GM21381 (cell line): ENCODE data around the gene VPS54.
A peak's percentile ranks its signal among the peaks of the same experiment; 100 is the strongest.
"Not testable (repeated sequence)": the region's sequence is repeated elsewhere in the genome, so short reads cannot be mapped to it uniquely, and the experiment has no call there.

Experiments
- ATAC-seq: cut with Tn5 transposase; IDR thresholded peaks from one replicate; pipeline ENCODE4 v1.9.1; 2021; ENCODE audit warnings: mild to moderate bottlenecking, moderate library complexity; ENCODE audit not compliant: unreplicated experiment

VPS54 gene

GRCh38 chr2:64023485-64024258 lies 4.4 kb upstream of the VPS54 start:
- no peak for ATAC-seq

- ATAC-seq = no peak
Measured at GRCh38 chr2:64021578-64021977, 2.4 kb upstream of the VPS54 start.

GRCh38 chr2:64019975-64020528 lies 824 bp upstream of the VPS54 start:
- ATAC-seq = no peak

DNA sequence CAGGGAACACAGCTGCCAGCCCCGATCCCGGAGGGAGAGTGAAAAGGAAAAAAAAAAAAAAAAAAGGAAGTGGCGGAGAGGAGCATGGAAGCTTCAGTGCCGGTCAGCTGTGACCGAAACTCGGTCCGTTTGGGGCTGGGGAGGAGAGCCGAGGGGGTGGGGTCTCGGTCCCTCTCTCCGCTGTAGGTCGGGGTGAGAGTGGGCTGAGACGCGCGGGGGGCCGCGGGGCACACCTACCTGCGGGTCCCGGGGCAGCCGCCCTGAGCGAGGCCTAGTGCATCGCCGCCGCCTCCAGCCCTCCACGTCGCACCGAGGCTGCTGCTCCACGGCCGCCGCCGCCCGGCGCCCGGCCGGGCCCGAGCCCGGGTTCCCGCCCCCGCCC lies 536 bp downstream of the VPS54 start:
- ATAC-seq = peak; percentile 44

- no peak for ATAC-seq
Measured at GRCh38 chr2:64017811-64018700, 1.2 kb downstream of the VPS54 start.

- ATAC-seq = no peak
Measured at GRCh38 chr2:64015898-64016297, 3.3 kb downstream of the VPS54 start.

GRCh38 chr2:64015391-64015790 lies 3.8 kb downstream of the VPS54 start:
- no peak for ATAC-seq

DNA sequence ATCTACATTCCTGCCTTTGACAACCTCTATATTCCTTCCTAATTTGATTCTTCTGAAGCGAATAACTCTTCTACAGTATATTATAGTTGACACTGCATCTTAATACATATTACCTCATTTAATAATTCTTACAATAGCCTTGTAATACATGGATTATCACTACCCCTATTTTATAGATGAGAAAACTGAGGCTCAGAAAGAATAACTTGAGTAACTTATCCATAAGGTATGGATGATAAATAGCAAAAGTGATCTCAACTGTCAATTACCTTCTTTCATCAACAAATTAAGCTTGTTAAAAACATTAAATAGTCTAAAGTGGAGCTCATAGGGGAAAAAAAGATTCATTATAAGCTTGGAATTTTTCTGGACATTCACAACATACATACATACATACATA lies 4.6 kb downstream of the VPS54 start:
- no peak for ATAC-seq

- no peak for ATAC-seq
Measured at GRCh38 chr2:64013053-64013452, 6.2 kb downstream of the VPS54 start.

- no peak for ATAC-seq
Measured at GRCh38 chr2:64012115-64012514, 7.1 kb downstream of the VPS54 start.

GRCh38 chr2:64008434-64009009 lies 10.7 kb downstream of the VPS54 start:
- no peak for ATAC-seq

DNA sequence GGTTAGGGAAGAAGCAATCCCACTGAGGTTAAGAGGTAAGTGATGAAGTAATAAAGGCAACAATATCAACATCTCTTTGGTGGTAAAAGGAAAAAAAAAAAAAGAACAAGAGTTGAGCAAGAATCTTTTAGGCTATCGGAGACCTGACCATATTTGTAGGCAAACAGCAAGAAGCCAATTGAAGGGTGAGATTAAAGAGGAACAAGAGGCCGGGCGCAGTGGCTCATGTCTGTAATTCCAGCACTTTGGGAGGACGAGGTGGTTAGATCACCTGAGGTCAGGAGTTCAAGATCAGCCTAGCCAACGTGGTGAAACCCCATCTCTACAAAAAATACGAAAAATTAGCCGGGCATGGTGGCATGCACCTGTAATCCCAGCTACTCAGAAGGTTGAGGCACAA lies 11.3 kb downstream of the VPS54 start:
- no peak for ATAC-seq

DNA sequence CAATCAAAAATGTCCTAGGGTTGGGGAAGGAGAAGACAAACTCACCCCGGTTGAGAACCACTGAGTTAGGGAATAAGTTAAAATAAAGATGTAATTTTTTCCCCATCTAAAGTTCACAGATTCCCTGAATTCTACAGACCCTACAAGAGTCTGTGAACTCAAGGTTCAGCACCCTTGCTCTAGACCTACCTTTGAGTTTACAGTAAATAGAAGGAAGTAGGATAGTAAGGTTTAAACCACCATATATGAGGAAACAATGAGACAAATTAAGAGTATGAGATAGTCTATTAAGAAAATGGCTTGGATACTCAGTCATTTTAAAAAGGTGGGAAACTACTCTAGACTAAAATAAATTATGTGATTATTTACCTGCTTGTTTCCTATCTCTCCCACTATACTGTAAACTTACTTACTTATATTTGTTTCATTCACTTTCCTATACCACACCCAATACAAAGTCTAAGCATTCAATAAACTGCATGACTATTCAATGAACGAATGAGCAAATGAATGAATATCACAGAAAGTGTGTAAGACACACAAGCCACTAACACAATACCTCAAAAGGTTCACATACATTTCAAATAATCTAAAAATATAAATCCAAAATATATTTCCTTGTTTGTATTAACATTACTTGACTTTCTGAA lies 13.4 kb downstream of the VPS54 start:
- no peak for ATAC-seq

GRCh38 chr2:64003239-64003638 lies 16.0 kb downstream of the VPS54 start:
- ATAC-seq = no peak

GRCh38 chr2:64001382-64002101 lies 17.7 kb downstream of the VPS54 start:
- ATAC-seq = no peak

- no peak for ATAC-seq
Measured at GRCh38 chr2:64000630-64001381, 18.4 kb downstream of the VPS54 start.

DNA sequence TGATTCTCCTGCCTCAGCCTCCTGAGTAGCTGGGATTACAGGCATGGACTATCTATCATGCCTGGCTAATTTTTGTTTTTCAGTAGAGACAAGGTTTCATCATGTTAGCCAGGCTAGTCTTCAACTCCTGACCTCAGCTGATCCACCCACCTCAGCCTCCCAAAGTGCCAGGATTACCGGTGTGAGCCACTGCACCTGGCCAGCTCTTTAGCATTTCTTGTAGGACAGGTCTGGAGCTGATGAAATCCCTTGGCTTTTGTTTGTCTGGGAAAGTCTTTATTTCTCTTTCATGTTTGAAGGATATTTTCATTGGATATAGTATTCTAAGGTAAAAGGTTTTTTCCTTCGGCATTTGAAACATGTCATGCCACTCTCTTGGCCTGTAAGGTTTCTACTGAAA lies 20.2 kb downstream of the VPS54 start:
- ATAC-seq = no peak

DNA sequence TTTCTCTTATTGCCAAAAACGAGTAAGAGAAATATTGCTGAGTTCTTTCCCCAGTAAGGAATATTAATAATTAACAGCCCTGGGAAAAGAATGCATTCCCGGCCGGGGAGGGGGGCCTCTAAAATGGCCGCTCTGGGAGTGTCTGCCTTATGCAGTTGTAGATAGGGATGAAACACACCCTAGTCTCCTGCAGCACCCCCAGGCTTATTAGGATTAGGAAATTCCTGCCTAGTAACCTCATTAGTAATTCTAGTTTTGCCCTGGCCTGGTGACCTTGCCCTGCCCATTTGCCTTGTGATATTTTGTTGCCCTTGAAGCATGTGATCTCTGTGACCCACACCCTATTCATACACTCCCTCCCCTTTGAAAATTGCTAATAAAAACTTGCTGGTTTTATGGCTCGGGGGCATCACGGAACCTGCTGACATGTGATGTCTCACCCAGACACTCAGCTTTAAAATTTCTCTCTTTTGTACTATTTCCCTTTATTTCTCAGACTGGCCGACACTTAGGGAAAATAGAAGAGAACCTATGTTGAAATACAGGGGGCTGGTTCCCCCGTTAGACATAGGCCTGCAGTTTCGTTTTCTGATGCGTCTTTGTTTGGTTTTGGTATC lies 22.5 kb downstream of the VPS54 start:
- ATAC-seq = not testable (repeated sequence)
